Amniotic stem cell (primary cell): Measurements from ENCODE around the gene PAEP.

ENCODE experiments used
- DNase-seq: peaks from one replicate; lab custom pipeline; 2025; lab: John Stamatoyannopoulos, UW

PAEP gene

GRCh38 chr9:135601988-135602387, 40.4 kb downstream of the PAEP start:
- no peak for DNase-seq

DNA sequence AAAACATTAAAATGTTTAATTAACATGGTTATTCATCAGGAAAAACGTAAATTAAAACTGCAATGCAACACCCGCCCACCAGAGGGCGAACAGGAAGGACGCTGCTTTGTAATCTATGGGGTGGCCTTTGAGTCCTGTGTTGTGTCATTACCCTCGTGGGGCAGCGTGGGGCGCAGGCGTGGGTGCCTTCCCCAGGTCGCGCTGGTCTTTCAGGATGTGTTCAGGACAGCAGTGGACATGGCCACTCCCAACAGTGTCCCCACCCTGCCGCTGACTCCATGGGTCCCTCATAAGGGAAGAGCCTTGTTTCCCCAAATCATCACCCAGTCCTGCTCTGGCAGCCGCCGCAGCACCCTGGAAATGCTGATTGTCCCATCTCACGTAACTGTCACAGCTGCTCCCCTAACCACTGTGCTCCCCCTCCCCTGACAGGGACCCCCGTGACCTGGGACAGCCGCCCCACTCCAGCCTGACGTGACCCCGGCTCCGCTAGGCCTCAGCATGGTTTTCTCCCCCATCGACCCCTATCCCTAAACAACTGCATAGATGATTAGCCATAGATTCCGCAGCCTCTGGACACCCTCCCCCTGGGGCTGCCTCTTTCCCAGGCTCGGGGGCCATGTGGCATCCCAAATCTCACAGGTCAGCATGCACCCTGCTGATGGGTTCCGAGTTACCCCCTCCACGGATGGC, 41.4 kb downstream of the PAEP start:
- DNase-seq = no peak

- no peak for DNase-seq
Measured at GRCh38 chr9:135604437-135605237, 43.1 kb downstream of the PAEP start.

DNA sequence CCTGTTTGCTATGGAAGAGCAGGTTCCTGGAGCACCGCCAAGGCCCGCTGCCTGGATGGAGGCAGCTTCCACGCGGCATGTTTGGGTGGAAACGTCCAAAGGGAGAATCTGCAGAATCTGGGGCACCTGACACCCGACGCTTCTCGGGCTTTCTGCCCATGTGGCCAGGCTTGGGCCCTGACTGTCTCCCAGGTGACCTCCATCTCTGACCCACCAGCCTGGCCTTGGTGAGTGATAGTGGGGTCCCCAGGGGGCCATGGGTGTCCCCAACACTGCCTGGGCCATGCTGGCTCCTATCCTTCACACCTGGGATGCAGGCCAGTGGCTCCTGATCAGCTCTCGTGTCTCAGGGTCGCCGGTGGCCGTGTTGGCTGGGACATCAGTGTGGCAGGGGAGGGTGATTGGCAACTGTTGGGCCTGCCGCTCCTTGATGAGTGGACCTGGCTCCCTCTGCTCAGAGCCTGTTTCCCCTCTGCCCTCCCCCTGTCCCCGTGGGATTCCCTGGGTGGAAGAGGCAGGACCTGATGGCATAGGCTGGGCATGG, 43.8 kb downstream of the PAEP start:
- no peak for DNase-seq

GRCh38 chr9:135606885-135607259, 45.3 kb downstream of the PAEP start:
- DNase-seq = no peak

DNA sequence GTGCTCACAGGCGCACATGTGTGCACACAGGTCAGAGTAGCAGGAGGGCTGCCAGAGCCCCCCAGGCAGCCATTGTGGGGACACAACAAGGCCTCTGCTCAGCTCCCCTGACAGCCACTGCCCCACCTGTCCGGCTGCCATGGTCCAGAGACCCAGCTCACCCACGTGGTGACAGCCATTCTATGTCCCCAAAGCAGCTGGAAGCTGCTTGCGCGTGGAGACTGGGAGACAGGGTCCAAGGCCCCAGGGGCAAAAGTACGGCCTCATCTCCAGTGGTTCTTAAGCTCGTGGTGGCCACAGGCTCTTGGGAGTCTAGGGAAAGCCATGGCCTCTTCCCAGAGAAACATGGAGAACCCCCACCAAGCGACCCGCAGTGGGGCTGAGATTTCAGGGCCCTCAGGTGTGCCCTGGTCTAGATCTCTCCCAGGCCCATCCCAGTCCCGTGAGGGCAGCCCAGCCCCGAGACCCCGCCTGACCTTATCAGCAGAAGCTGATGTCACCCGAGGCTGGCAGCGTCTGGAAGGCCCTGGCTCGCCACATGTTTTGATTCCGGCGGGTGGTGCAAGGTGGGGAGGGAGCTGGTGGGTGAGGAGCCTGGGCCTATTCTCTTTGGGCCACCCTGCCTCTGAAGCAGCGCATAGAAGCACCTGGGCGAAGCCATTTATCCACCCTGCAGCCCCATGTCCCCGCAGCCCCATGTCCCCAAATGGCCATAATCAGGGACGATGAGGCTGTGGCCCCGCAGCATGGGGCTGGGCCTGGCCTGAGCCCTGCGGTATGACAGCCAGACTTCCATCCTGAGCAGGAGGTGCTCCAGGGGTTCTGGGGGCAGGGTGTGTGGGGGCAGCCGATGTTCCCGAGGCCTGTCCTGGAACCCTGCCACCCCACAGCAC, 46.1 kb downstream of the PAEP start:
- no peak for DNase-seq

DNA sequence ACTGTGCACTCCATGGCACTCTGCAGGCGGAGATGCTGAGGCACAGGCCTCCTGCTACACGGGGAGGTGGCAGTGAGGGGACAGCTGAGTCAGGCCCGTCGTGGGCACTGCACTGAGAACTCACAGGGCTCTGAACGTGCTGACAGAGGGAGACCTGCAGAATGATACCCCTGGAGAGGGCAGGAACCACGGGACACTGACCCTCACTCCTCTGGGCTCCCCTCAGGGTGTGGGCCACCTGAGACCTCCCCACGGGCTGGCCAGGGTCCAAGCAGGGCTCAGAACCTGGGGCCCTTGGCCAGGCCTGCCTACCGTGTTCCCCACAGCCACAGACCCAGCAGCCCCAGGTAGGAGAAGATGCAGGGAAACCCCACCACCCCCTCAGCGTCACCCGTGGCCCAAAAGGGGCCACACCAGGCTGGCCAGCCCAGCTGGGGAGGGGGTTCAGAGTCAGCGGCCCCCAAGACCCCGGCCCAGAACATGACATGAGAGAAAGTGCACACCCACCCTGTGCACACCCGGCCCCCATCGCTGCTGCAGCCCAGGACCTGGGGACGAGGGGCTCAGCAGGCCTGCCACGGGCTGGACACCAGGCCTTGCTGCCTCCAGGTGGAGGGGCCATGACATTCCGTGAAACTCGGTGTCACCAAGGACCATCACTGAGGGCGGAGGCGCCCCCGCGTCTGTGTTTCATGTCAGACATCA, 46.9 kb downstream of the PAEP start:
- DNase-seq = no peak

DNA sequence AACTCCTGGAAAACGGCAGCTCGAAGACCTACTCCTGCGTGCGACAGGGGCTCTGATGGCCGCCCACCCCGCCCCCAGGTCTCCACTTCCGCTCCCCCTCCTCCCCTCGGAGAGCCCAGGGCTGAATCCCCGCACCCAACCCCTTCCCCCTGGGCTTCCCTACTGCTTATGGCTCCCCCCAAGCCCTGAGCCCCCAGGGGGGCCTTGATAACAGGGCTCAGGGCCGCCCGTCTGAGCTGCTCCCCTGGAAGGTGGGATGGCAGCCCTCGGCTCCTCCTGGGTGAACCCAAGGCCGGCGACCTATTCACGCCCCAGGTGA, 47.4 kb downstream of the PAEP start:
- no peak for DNase-seq

- no peak for DNase-seq
Measured at GRCh38 chr9:135609366-135609955, 47.9 kb downstream of the PAEP start.

DNA sequence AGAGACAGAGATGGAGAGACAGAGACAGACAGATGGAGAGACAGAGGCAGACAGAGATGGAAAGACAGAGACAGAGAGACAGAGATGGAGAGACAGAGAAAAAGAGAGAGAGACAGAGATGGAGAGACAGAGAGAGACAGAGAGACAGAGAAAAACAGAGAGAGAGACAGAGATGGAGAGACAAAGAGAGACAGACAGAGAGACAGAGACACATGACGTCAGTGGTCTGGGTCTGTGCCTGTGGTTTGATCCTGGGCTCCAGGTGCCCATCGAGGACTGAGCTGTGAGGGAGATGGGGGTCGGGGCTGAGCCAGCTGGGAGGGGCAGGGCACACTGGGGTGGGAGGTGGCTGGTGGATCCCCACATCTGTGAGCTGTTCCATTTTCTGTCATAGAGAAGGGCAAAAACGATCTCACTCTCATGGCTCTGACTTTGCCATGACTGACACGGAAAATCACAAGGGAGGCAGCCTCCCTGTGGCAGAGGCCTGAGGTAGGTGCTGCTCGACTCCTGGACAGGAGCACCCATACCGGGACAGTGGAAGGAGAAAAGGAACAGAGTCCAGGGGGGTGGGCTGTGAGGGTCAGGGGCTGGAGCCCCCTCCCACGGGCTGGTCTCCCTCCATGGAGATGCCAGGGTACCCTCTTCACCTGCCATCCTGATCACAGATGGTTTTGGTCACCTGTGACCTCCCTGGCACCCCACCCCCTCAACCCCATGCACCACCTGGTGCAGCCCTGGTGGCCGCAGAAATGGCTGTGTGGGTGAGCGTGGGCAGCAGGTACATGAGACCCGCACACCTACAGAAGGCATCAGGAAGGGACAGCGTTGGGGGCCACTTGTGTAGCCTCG, 49.0 kb downstream of the PAEP start:
- no peak for DNase-seq

- no peak for DNase-seq
Measured at GRCh38 chr9:135611142-135611874, 49.8 kb downstream of the PAEP start.

DNA sequence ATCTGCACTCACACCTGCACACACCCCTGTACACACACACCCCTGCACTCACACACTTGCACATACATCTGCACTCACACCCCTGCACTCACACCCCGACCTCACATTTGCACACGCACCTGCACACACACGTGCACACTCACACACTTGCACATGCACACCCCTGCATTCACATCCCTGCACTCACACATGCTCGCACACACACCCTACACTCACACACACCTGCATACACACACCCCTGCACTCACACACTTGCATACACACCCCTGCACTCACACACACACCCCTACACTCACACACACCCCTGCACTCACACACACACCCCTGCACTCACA, 50.3 kb downstream of the PAEP start:
- no peak for DNase-seq

DNA sequence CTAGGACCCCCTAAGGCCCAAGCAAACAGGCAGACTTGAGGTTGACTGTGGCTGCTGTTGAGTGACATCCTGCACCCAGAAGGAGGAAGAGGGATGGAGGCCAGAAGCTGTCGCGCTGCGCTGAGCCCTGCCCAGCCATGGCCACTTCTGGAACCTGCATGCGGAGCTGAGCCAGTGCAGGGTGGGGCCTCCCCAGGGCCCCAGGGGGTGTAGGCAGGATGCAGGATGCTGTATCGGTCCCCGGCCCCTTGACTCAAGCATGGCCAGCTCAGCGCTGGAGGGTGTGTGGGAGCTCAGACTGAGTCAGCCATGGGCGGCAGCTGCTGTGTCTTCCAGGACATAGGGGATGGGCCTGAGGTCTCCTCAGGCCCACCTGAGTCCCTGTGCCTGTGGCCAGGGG, 50.9 kb downstream of the PAEP start:
- no peak for DNase-seq

- no peak for DNase-seq
Measured at GRCh38 chr9:135612981-135613910, 51.7 kb downstream of the PAEP start.

DNA sequence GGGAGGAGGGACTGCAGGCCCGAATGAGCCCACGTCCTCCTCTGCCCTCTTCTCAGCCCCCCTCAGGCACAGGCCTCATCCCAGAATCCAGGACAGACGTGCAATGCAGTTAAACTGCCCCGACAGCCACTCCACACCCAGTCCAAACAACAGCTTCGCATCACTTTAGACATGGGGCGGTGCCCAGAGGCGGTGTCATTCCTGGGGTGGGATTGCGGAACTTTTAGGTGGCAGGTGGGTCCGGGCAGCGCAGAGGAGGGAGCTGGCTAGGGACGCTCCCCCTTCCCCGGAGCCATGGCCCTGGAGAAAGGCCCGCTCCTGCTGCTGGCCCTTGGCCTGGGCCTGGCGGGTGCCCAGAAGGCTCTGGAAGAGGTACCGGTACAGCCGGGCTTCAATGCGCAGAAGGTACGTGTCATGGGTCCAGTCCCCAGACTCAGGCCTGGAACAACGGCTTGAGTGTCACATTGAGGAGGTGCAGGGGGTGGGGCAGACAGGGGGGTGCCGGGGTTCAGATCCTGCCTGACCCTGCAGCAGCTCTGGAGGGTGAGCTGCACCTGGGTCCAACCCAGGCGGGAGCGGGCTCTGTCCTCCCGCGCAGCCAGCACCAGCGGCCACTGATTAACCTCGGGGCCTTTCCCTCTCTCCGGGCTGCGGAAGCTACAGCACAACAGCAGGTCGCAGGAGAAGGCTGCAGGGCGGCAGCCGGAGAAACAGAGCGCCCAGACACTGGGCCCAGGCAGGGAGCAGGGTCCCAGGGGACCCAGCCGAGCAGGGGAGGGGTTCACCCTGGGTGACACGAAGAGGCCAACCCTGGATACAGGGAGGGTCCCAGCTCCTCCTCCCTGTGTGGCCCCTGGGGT, 52.6 kb downstream of the PAEP start:
- DNase-seq = no peak

DNA sequence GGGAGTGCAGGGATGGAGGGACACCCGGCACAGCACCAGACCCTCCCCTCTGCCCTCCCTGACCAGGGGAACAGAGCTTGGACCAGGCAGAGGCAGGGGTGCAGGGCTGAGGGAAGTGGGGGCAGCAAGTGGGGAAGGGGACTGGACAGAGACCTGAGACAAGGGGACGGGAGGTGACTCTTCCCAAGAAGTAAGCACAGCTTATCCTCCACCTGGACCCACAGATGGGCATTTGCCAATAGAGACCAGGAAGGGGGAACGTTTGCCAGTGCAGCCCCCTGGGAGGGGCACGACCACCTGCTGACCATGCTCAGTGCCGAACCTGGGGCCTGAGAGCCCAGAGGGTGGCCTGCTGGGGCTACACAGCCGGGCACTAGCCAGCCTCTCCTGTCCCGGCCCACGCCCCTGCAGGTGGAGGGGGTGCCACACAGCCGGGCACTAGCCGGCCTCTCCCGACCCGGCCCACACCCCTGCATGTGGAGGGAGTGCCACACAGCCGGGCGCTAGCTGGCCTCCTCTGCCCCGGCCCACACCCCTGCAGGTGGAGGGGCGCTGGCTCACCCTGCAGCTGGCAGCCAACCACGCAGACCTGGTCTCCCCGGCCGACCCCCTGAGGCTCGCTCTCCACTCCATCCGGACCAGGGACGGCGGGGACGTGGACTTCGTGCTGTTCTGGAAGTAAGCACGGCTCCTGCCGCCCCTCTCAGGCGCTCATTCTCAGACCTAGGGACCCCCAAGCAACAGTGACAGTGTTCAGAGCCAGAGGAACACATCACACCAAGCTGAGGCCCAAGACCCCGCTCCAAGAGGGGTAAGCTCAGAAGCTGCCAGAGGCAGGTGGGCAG, 53.5 kb downstream of the PAEP start:
- DNase-seq = no peak
